Liver (tissue), 9 donors: ENCODE data around the gene BCKDHB. TPM values are rescaled to one million over a fixed set of nuclear protein-coding genes. Genes with fewer than 3 reads are reported as not detected.

Experiments used
- DNase-seq: peaks from one replicate; pipeline ENCODE4 v3.0.0-alpha.2; 2017; ENCODE audit warnings: low spot score
- H3K27ac ChIP-seq, 2 donors: one replicate each; pipeline ENCODE4 v1.7.0; 2013; ENCODE audit warnings: inconsistent platforms in 2 of 2, low read length in 2 of 2, control low read depth in 1 of 2, low read depth in 1 of 2, mild to moderate bottlenecking in 1 of 2
- H3K27me3 ChIP-seq, 4 donors: one replicate each; pipeline versions ENCODE4 v1.6.1 to v1.7.0; 2013; ENCODE audit warnings: low read length in 3 of 4, inconsistent platforms in 1 of 4, mild to moderate bottlenecking in 1 of 4, moderate library complexity in 1 of 4; ENCODE audit not compliant: control insufficient read depth in 4 of 4, insufficient read depth in 4 of 4
- H3K36me3 ChIP-seq, 4 donors: one replicate each; pipeline versions ENCODE4 v1.6.1 to v1.7.0; 2013; ENCODE audit warnings: low read length in 3 of 4, mild to moderate bottlenecking in 3 of 4, low read depth in 1 of 4, moderate library complexity in 1 of 4; ENCODE audit not compliant: control insufficient read depth in 4 of 4, insufficient read depth in 3 of 4
- H3K4me1 ChIP-seq, 4 donors: one replicate each; pipeline versions ENCODE4 v1.6.1 to v1.7.0; 2013; ENCODE audit warnings: low read length in 3 of 4, mild to moderate bottlenecking in 3 of 4, moderate library complexity in 1 of 4; ENCODE audit not compliant: control insufficient read depth in 4 of 4, insufficient read depth in 4 of 4
- H3K4me3 ChIP-seq, 3 donors: one replicate each; pipeline versions ENCODE4 v1.6.1 to v1.7.0; 2013; ENCODE audit warnings: low read length in 3 of 3, control low read depth in 1 of 3, low read depth in 1 of 3, mild to moderate bottlenecking in 1 of 3
- H3K9ac ChIP-seq, 2 donors: one replicate each; pipeline ENCODE4 v1.7.0; 2013; ENCODE audit warnings: low read length in 2 of 2, mild to moderate bottlenecking in 2 of 2, moderate library complexity in 2 of 2, control low read depth in 1 of 2, low read depth in 1 of 2
- H3K9me3 ChIP-seq, 4 donors: one replicate each; pipeline versions ENCODE4 v1.6.1 to v1.7.0; 2013; ENCODE audit warnings: low read length in 3 of 4; ENCODE audit not compliant: control insufficient read depth in 4 of 4
- EGR1 ChIP-seq, 2 donors: IDR thresholded peaks; 2 replicates each; pipeline ENCODE4 v1.6.1; 2016 to 2018; ENCODE audit warnings: antibody characterized with exemption in 2 of 2, low read depth in 2 of 2
- FOXA1 ChIP-seq: IDR thresholded peaks from 2 replicates; pipeline ENCODE4 v1.6.1; 2016; ENCODE audit warnings: antibody characterized with exemption
- FOXA2 ChIP-seq: IDR thresholded peaks from 2 replicates; pipeline ENCODE4 v1.6.1; 2016; ENCODE audit warnings: antibody characterized with exemption
- GABPA ChIP-seq, 2 donors: IDR thresholded peaks in 1 of 2; conservative IDR thresholded peaks in 1 of 2; 2 replicates each; pipeline ENCODE4 v1.6.1; 2016; ENCODE audit warnings: antibody characterized with exemption in 2 of 2, mild to moderate bottlenecking in 1 of 2, moderate library complexity in 1 of 2
- HNF4A ChIP-seq, 2 donors: conservative IDR thresholded peaks; 2 replicates each; pipeline ENCODE4 v1.6.1; 2016; ENCODE audit warnings: antibody characterized with exemption in 2 of 2, mild to moderate bottlenecking in 2 of 2
- JUND ChIP-seq, 2 donors: IDR thresholded peaks; 2 replicates each; pipeline ENCODE4 v1.6.1; 2016; ENCODE audit warnings: antibody characterized with exemption in 2 of 2
- RAD21 ChIP-seq, 2 donors: IDR thresholded peaks; 2 replicates each; pipeline ENCODE4 v1.6.1; 2016; ENCODE audit warnings: antibody characterized with exemption in 2 of 2, mild to moderate bottlenecking in 2 of 2
- SP1 ChIP-seq: IDR thresholded peaks from 2 replicates; pipeline ENCODE4 v1.6.1; 2018; ENCODE audit warnings: antibody characterized with exemption, mild to moderate bottlenecking
- YY1 ChIP-seq: IDR thresholded peaks from 2 replicates; pipeline ENCODE4 v1.6.1; 2016; ENCODE audit warnings: antibody characterized with exemption, mild to moderate bottlenecking
- WGBS: extraction: QIAGEN DNeasy Blood & Tissue Kit; methylation state at CpG from one replicate; pipeline ENCODE4 v1.1.7; 2013; 5-methylcytosine and 5-hydroxymethylcytosine counted together
- polyA plus RNA-seq, 2 donors: library from polyadenylated mRNA; stranded (reverse) in 1 of 2; unstranded in 1 of 2; fragments of 200-250 nt in 1 of 2; fragments of >200 nt in 1 of 2; fragmentation: Nextera tagmentation in 1 of 2; extraction: Ambion mirVana in 1 of 2; gene quantifications; one replicate each; pipeline versions ENCODE4 v1.2.1 to v1.2.3, GENCODE V29; 2013 to 2015
- total RNA-seq, 2 donors: library from RNA; depleted of rRNA; stranded (reverse); fragments of >200 nt; gene quantifications; one replicate each; pipeline ENCODE4 v1.2.3, GENCODE V29; 2014
- TF ChIP-seq, protein P1 (sequence below): IDR thresholded peaks from 2 replicates; pipeline ENCODE4 v1.6.1; 2016; ENCODE audit warnings: antibody characterized with exemption
- TF ChIP-seq, protein P2 (sequence below): IDR thresholded peaks from 2 replicates; pipeline ENCODE4 v1.6.1; 2016; ENCODE audit warnings: antibody characterized with exemption
- TF ChIP-seq, protein P3 (sequence below): IDR thresholded peaks from 2 replicates; pipeline ENCODE4 v1.6.1; 2016; ENCODE audit warnings: antibody characterized with exemption, mild to moderate bottlenecking
- donor health status: healthy.
- donor health status: healthy.
- donor health status: healthy.
- donor health status: healthy.
- donor health status: healthy.

The BCKDHB gene
- total and polyA plus RNA-seq, 4 donors = 13.0 to 74.8 (median 31.6) TPM

DNA sequence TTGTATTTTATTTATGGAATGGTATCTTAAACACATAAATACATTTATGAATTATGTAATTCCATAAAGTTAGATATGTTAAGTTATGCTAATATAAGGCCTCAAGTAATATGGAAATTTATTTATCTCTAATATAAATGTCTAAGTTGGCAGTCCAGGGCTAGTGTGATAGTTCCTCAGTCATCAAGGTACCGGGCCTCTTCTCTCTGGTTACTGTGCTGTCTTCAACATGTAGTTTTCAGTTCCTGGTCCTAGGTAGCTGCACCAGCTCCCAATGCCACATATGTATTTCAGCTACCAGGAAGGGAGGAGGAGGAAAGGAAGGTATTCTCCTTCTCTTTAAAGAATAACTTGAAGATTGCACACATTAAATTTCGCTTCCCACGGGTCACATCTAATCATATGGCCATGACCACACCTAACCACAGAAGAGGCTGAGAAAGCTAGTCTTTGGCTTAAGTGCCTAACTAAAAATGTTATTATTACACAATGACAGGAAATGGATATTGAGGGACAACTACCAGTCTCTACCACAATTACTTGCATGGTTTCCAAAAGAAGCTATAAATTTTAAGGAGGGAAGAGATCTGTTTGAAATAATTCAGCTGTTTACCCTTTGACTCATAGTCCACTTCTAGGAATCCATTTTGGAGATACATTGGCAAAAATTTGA lies 68.6 kb downstream of the BCKDHB start (continued):
- TF ChIP-seq, protein P1, sequence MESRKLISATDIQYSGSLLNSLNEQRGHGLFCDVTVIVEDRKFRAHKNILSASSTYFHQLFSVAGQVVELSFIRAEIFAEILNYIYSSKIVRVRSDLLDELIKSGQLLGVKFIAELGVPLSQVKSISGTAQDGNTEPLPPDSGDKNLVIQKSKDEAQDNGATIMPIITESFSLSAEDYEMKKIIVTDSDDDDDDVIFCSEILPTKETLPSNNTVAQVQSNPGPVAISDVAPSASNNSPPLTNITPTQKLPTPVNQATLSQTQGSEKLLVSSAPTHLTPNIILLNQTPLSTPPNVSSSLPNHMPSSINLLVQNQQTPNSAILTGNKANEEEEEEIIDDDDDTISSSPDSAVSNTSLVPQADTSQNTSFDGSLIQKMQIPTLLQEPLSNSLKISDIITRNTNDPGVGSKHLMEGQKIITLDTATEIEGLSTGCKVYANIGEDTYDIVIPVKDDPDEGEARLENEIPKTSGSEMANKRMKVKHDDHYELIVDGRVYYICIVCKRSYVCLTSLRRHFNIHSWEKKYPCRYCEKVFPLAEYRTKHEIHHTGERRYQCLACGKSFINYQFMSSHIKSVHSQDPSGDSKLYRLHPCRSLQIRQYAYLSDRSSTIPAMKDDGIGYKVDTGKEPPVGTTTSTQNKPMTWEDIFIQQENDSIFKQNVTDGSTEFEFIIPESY = no peak
- TF ChIP-seq RAD21 (IDR thresholded peaks at IDR 0.05) = no peak

DNA sequence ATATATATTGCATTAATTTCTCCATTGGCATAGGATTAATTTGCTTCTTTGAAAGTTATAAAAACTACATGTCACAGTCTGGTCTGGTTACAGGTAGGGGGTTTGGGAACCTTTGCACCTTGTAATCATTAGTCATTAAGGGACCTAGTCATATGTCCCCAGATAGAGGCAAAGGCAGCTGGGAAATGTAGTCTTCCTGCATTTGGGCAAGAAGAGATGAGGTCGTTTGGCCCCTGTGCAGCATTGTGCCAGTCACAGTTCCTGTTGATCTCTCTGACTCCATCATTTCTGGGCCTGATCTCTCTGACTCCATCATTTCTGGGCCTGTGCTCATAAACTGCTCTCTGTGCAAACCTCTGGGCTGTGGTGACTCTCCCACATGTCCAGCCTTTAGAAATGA lies 73.2 kb downstream of the BCKDHB start:
- H3K9ac ChIP-seq = no peak overlapping the region
- H3K4me1 ChIP-seq = no peaks in the 10 kb centered on the region
- H3K27ac ChIP-seq = no peak overlapping the region
- no peak for TF ChIP-seq SP1
- no peaks in the 10 kb centered on the region for H3K27me3 ChIP-seq
- peaks cover 0 to 3% (median 2%) of the 10 kb centered on the region in 4 donors for H3K36me3 ChIP-seq
- 56% methylated on average over 1 of the region's 1 CpG for WGBS
- no peak for DNase-seq
- H3K4me3 ChIP-seq = no peak overlapping the region
- no peaks in the 10 kb centered on the region for H3K9me3 ChIP-seq

DNA sequence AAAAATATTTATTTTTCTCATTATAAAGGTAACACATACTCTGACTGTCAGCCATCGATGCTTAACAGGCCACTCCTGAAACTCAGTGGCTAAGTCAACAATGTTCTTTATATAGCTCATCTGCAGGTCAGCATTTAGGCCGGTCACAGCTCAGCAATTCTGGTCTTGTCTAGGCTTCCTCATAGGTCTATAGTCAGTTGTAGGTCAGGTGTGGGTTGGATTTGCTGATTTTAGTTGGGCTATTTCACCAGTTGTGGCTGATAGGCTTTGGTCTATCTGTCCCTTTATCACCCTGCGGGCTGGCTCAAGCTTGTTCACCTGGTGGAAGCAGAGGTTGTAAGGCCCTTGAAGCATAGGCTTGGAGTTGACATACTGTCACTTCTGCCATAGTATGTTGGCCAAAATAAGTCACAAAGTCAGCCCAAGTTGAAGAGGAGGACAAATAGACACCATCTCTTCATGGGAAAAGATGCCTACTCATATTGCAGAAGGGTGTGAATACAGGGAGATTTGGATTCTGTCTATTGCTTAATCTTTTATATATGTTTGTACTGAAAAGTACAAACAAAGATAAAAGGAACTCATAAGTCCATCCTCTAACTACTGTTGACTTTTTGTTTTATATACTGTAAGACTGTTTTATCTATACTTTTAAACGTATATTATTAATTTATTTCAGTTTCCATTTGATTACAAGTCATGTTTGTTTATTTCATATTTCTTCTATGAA lies 75.0 kb downstream of the BCKDHB start:
- no peak overlapping the region for H3K9ac ChIP-seq
- H3K36me3 ChIP-seq = peaks cover 0 to 3% (median under 1%) of the 10 kb centered on the region in 4 donors
- H3K4me3 ChIP-seq = no peak overlapping the region
- DNase-seq = no peak
- 90% methylated on average over 4 of the region's 4 CpGs for WGBS
- H3K4me1 ChIP-seq = no peaks in the 10 kb centered on the region
- no peak for TF ChIP-seq FOXA1
- no peak for TF ChIP-seq YY1
- TF ChIP-seq SP1 = no peak
- TF ChIP-seq GABPA (IDR thresholded peaks at IDR 0.05 in 1 of 2, conservative IDR thresholded peaks at IDR 0.05 in 1 of 2) = no peak
- no peak for TF ChIP-seq FOXA2
- TF ChIP-seq, protein P2, sequence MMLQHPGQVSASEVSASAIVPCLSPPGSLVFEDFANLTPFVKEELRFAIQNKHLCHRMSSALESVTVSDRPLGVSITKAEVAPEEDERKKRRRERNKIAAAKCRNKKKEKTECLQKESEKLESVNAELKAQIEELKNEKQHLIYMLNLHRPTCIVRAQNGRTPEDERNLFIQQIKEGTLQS = no peak
- no peak for TF ChIP-seq JUND (IDR thresholded peaks at IDR 0.05)
- TF ChIP-seq HNF4A (conservative IDR thresholded peaks at IDR 0.05) = no peak
- no peak for TF ChIP-seq EGR1 (IDR thresholded peaks at IDR 0.05; ENCODE audit: low read depth in 2 of 2)
- TF ChIP-seq, protein P3, sequence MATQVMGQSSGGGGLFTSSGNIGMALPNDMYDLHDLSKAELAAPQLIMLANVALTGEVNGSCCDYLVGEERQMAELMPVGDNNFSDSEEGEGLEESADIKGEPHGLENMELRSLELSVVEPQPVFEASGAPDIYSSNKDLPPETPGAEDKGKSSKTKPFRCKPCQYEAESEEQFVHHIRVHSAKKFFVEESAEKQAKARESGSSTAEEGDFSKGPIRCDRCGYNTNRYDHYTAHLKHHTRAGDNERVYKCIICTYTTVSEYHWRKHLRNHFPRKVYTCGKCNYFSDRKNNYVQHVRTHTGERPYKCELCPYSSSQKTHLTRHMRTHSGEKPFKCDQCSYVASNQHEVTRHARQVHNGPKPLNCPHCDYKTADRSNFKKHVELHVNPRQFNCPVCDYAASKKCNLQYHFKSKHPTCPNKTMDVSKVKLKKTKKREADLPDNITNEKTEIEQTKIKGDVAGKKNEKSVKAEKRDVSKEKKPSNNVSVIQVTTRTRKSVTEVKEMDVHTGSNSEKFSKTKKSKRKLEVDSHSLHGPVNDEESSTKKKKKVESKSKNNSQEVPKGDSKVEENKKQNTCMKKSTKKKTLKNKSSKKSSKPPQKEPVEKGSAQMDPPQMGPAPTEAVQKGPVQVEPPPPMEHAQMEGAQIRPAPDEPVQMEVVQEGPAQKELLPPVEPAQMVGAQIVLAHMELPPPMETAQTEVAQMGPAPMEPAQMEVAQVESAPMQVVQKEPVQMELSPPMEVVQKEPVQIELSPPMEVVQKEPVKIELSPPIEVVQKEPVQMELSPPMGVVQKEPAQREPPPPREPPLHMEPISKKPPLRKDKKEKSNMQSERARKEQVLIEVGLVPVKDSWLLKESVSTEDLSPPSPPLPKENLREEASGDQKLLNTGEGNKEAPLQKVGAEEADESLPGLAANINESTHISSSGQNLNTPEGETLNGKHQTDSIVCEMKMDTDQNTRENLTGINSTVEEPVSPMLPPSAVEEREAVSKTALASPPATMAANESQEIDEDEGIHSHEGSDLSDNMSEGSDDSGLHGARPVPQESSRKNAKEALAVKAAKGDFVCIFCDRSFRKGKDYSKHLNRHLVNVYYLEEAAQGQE = no peak
- no peak overlapping the region for H3K27ac ChIP-seq
- H3K9me3 ChIP-seq = no peaks in the 10 kb centered on the region
- H3K27me3 ChIP-seq = no peaks in the 10 kb centered on the region
